Activated naive CD8-positive, alpha-beta T cell treated with anti-CD3 and anti-CD28 coated beads, Interleukin-2, amount 10 ng/mL, durations not matched to agents 7 days and 5 days (primary cell): ENCODE data around the gene FAM124B. TPM values are rescaled to one million over a fixed set of nuclear protein-coding genes. Genes with fewer than 3 reads are reported as not detected.

ENCODE experiments used
- ATAC-seq: fragments of 150-1000 bp; cut with Tn5 transposase; one replicate; pipeline ENCODE4 v1.10.0; 2021; ENCODE audit warnings: low read depth, moderate library complexity
- POLR2A ChIA-PET: fragments of 350-600 bp; sonication (Branson Sonifier 250); formaldehyde crosslinking; loops from one replicate; lab custom pipeline; 2021; ENCODE audit warnings: antibody characterized with exemption; lab: Charles Lee
- DNase-seq: peaks from one replicate; pipeline ENCODE4 v3.0.0; 2021
- H3K27ac Mint-ChIP-seq: one replicate; pipeline ENCODE4 v1.8.0; 2022; ENCODE audit warnings: mild to moderate bottlenecking, mixed read lengths
- H3K27me3 Mint-ChIP-seq: one replicate; pipeline ENCODE4 v1.8.0; 2022; ENCODE audit warnings: mild to moderate bottlenecking, moderate library complexity, mixed read lengths
- H3K36me3 Mint-ChIP-seq: one replicate; pipeline ENCODE4 v1.8.0; 2021; ENCODE audit warnings: mild to moderate bottlenecking, mixed read lengths
- H3K4me1 Mint-ChIP-seq: one replicate; pipeline ENCODE4 v1.8.0; 2021; ENCODE audit warnings: mixed read lengths
- H3K4me3 Mint-ChIP-seq: one replicate; pipeline ENCODE4 v1.8.0; 2022; ENCODE audit warnings: mild to moderate bottlenecking, moderate library complexity, mixed read lengths
- H3K9me3 Mint-ChIP-seq: one replicate; pipeline ENCODE4 v1.8.0; 2021; ENCODE audit warnings: mixed read lengths
- total RNA-seq, 2 experiments: library from RNA; stranded (reverse); gene quantifications; one replicate each; pipeline ENCODE4 v1.2.3, GENCODE V29; 2021

The FAM124B gene
- total RNA-seq, 2 experiments from 2014 or later: 0.17 to 0.34 TPM

DNA sequence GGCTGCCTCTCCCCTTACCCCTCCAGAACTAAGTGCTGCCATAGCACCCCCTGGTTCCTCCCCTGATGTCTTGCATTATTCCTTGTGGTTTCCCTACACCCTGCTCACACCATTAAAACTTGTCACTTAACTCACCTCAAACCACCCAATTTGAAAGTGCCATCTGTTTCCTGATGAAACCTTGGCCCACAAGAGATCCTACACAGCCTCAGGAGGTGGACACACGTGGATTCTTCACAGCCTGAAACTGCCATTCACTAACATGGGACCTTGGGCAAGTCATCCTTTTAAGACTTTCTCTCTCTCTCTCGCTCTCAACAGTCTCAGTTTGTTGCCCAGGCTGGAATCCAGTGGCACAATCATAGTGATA is 27.5 kb upstream of the FAM124B start:
- H3K4me1 Mint-ChIP-seq: peaks cover 4% of the 10 kb centered on the region
- ATAC-seq: no peak
- no peak overlapping the region for H3K27ac Mint-ChIP-seq
- H3K36me3 Mint-ChIP-seq: peaks cover 2% of the 10 kb centered on the region
- peaks cover 7% of the 10 kb centered on the region for H3K9me3 Mint-ChIP-seq
- no peak for DNase-seq
- POLR2A ChIA-PET: no interaction called here
- H3K4me3 Mint-ChIP-seq: no peak overlapping the region
- peaks cover 5% of the 10 kb centered on the region for H3K27me3 Mint-ChIP-seq

DNA sequence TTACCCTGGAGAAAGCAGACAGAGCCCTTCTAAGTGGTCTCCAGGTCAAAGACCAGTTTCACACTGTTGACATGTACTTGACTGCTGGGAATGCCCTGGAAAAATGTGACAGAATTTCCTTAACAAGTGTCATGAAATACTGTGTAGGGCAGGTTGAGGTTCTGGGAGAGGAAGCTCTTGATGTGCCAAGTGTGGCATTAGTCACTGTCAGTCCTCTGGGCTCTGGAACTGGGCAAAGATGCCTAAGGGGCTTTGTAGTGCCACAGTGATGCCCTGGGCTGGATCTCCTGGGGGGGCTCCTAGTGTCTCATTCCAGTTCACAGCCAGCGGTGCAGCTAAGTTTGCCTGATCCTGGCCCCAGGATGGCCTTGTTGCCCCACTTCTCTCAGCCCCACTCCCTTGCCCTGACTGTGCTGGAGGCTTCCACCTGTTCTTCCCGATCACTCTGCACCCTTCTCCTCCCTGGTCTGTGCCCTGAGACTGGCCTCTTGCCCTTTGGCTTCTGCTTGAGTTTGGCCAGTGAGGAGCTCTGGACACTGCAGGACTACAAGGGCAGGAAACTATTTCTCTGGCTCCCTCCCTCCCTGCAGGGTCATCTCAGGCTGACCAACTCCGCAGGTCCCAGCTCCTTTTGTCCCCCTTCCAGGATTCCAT is 27.0 kb upstream of the FAM124B start:
- H3K27ac Mint-ChIP-seq: no peak overlapping the region
- no peak overlapping the region for H3K4me3 Mint-ChIP-seq
- peaks cover 2% of the 10 kb centered on the region for H3K36me3 Mint-ChIP-seq
- POLR2A ChIA-PET: no interaction called here
- H3K9me3 Mint-ChIP-seq: peaks cover 7% of the 10 kb centered on the region
- no peak for DNase-seq
- peaks cover 7% of the 10 kb centered on the region for H3K27me3 Mint-ChIP-seq
- no peak for ATAC-seq
- peaks cover 4% of the 10 kb centered on the region for H3K4me1 Mint-ChIP-seq

DNA sequence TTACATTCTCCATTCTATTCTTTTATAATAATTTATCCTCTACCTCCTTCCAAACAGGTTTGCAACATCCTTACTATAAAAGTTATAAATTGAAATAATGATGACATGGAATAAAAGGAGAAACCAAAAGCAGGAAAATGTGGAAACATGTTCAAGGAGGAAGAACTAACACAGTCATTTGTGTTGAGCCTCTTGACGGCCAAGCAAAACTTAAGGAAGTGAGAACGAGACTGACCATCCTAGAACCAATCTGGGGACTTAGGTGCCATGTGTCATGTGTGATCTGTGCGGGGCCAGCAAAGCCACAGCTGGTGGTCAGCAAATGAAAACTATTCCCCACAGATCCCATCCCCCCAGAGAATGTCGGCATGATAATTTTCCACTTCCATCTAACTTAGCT is 25.6 kb upstream of the FAM124B start:
- Mint-ChIP-seq H3K36me3 (peaks cover 2% of the 10 kb centered on the region), H3K9me3 (peaks cover 7% of the 10 kb centered on the region), H3K27ac (no peak overlapping the region), H3K4me3 (no peak overlapping the region), H3K27me3 (peaks cover 7% of the 10 kb centered on the region), H3K4me1 (peaks cover 3% of the 10 kb centered on the region)
- ATAC-seq (no peak), DNase-seq (no peak)
- POLR2A ChIA-PET: no interaction called here

DNA sequence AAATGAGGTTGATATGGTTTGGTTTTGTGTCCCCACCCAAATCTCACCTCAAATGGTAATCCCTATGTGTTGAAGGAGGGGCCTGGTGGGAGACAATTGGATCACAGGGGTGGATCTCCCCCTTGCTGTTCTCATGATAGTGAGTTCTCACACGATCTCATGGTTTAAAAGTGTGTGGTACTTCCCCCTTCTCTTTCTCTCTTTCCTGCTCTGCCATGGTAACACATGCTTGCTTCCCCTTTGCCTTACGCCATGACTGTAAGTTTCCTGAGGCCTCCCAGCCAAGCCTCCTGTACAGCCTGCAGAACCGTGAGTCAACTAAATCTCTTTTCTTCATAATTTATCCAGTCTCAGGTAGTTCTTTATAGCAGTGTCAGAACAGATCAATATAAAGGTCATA is 24.7 kb upstream of the FAM124B start:
- peaks cover 2% of the 10 kb centered on the region for H3K36me3 Mint-ChIP-seq
- no peaks in the 10 kb centered on the region for H3K4me1 Mint-ChIP-seq
- no peak overlapping the region for H3K4me3 Mint-ChIP-seq
- H3K27ac Mint-ChIP-seq: no peak overlapping the region
- H3K27me3 Mint-ChIP-seq: peaks cover 7% of the 10 kb centered on the region
- DNase-seq (no peak), ATAC-seq (no peak)
- POLR2A ChIA-PET: no interaction called here
- peaks cover 7% of the 10 kb centered on the region for H3K9me3 Mint-ChIP-seq

DNA sequence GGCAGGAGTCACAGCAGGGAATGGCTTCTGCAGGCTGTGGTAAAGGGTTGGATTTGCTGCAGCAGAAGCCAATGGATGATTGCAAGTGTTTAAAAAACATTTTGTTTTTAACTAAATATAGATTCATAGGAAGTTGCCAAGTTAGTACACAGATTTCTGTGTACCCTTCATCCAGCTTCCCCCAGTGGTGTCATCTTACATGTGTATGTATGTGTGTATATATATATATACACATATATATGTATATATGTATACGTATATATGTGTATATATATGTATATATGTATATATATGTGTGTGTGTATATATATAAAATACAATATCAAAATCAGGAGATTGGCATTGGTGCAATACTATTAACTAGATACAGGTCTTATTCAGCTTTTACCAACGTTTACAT is 19.2 kb upstream of the FAM124B start:
- Mint-ChIP-seq H3K9me3 (peaks cover 2% of the 10 kb centered on the region), H3K36me3 (peaks cover 2% of the 10 kb centered on the region), H3K27ac (no peak overlapping the region), H3K27me3 (peaks cover 2% of the 10 kb centered on the region), H3K4me3 (no peak overlapping the region), H3K4me1 (no peaks in the 10 kb centered on the region)
- POLR2A ChIA-PET: no interaction called here
- DNase-seq (no peak), ATAC-seq (no peak)

DNA sequence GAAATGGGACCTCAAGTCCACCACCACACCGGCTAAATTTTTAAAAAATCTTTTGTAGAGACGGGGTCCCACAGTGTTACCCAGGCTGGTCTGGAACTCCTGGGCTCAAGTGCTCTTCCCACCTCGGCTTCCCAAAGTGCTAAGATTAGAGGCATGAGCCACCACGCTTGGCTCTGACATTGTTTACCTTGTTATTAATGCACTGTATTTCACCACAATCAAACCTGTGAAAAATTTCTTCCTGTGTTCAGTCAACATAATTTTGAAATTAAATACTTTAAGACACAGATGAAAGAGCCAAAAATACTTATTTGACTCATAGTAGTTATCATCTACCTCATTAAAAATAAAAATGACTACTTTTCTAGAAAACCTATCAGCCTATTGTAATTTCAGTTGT is 16.0 kb upstream of the FAM124B start:
- DNase-seq: no peak
- H3K4me3 Mint-ChIP-seq: no peak overlapping the region
- H3K27me3 Mint-ChIP-seq: peaks cover 2% of the 10 kb centered on the region
- no peaks in the 10 kb centered on the region for H3K9me3 Mint-ChIP-seq
- POLR2A ChIA-PET: no interaction called here
- no peaks in the 10 kb centered on the region for H3K4me1 Mint-ChIP-seq
- H3K36me3 Mint-ChIP-seq: no peaks in the 10 kb centered on the region
- no peak for ATAC-seq
- H3K27ac Mint-ChIP-seq: no peak overlapping the region

DNA sequence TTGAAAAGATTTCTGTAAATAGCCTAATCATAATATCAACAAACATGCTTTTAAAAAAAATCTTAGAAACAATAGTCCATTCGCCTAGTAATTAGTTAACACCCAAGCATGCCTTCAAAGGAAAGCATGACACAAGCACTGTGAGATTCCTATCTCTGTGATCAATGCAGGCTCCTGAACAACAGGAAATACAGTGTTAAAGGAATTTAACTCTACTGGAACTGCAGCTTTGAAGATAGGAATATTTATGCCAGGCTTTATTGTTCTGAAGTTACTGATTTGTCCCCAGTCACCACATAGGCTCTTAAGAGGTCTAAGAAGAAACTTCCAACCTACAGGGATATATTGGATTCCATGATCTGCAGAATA is 15.4 kb upstream of the FAM124B start:
- H3K36me3 Mint-ChIP-seq: no peaks in the 10 kb centered on the region
- H3K4me1 Mint-ChIP-seq: no peaks in the 10 kb centered on the region
- no peak for DNase-seq
- H3K4me3 Mint-ChIP-seq: no peak overlapping the region
- no peaks in the 10 kb centered on the region for H3K9me3 Mint-ChIP-seq
- H3K27ac Mint-ChIP-seq: no peak overlapping the region
- POLR2A ChIA-PET: no interaction called here
- peaks cover 2% of the 10 kb centered on the region for H3K27me3 Mint-ChIP-seq
- no peak for ATAC-seq

DNA sequence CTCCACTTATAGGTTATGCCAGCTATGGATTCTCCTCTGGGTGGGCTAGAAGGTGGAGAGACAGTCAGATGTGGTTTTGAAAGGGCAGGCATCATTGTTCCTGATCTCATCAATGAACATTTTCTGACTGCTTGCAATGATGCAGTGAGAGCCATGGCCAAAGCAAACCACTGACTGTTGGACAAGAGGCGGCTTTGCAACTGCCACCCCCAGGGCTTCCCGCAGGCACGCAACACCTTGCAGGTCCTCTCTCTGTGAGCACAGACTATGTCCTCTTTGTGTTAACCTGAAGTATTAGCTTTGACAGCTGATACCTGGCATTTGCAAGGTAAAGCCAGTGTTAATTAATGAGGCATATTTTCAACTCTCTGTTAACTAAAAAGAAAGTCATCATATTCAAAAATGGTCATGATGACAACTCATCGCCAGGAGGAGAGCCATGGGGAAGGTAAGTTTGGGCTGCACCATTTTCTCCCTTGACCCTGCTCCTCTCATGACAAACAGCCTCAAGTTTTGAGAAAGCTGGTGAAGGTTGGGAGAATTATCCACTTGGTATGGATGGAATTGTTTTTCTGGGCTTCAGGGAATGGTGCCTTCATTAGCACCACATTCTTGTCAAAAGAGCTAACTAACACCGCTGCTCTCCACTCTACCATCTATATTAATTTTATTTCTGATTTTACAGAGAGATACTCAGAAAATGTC is 14.9 kb upstream of the FAM124B start:
- DNase-seq (no peak), ATAC-seq (no peak)
- Mint-ChIP-seq H3K27ac (no peak overlapping the region), H3K36me3 (no peaks in the 10 kb centered on the region), H3K9me3 (no peaks in the 10 kb centered on the region), H3K27me3 (peaks cover 2% of the 10 kb centered on the region), H3K4me1 (no peaks in the 10 kb centered on the region), H3K4me3 (no peak overlapping the region)
- POLR2A ChIA-PET: no interaction called here

DNA sequence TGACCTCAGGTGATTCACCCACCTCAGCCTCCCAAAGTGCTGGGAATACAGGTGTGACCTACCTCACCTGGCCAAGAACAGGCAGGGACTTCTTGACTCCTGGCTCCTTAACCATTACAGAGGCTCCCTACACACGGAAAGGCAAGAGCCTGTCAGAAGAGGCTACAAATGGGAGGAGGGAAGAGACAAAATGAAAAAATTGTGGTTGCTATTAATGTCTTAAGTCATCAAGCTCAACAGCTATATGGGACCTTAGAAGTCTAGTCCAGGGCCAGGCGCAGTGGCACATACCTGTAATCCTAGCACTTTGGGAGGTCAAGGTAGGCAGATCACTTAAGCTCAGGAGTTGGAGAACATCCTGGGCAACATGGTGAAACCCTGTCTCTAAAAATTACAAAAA is 11.5 kb upstream of the FAM124B start:
- no peak for DNase-seq
- H3K4me1 Mint-ChIP-seq: no peaks in the 10 kb centered on the region
- no peak overlapping the region for H3K4me3 Mint-ChIP-seq
- POLR2A ChIA-PET: no interaction called here
- peaks cover 5% of the 10 kb centered on the region for H3K27me3 Mint-ChIP-seq
- H3K27ac Mint-ChIP-seq: no peak overlapping the region
- no peak for ATAC-seq
- H3K9me3 Mint-ChIP-seq: no peaks in the 10 kb centered on the region
- H3K36me3 Mint-ChIP-seq: no peaks in the 10 kb centered on the region

DNA sequence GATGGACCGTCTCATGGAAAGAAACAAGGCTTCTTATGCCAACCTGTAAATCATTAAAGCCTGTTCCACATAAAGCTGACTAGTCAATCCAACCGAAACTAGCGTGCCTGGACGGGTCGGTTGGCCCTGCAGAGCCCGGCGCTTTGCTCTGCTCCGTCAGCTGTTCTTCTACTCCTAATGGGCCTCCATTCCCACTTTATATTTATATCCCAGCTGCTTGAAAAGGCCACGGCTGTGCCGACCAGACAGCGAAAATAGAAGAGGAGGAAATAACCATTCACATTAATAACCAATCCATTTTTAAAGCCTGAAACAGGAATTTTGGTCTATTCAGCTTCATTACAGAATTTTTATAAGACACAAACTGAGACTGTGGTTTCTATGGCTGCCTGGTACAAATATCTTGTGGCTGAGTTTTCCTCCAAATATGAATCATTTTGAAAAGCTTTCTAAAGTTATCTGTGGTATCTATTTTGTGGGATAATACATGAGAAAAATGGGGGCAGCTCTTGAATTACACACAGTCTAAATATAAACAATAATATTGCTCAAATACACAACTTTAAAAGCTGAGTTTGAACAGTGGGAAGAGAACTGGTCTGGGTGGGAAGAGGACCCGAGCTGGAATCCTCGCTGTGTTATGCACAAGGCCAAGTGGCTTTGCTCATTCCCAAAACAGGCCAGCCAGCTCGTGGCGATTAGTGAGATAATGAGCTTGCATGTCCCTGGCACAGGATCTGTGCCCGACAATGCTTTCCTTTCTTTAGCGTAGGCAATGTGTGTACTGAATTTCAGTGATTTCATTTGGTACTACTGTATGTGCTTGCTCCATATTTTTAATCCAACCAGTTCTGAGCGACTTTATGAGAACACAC is 10.5 kb upstream of the FAM124B start:
- Mint-ChIP-seq H3K4me1 (peaks cover 2% of the 10 kb centered on the region), H3K4me3 (no peak overlapping the region), H3K36me3 (no peaks in the 10 kb centered on the region), H3K9me3 (no peaks in the 10 kb centered on the region), H3K27ac (no peak overlapping the region), H3K27me3 (peaks cover 5% of the 10 kb centered on the region)
- POLR2A ChIA-PET: no interaction called here
- DNase-seq: no peak
- no peak for ATAC-seq

DNA sequence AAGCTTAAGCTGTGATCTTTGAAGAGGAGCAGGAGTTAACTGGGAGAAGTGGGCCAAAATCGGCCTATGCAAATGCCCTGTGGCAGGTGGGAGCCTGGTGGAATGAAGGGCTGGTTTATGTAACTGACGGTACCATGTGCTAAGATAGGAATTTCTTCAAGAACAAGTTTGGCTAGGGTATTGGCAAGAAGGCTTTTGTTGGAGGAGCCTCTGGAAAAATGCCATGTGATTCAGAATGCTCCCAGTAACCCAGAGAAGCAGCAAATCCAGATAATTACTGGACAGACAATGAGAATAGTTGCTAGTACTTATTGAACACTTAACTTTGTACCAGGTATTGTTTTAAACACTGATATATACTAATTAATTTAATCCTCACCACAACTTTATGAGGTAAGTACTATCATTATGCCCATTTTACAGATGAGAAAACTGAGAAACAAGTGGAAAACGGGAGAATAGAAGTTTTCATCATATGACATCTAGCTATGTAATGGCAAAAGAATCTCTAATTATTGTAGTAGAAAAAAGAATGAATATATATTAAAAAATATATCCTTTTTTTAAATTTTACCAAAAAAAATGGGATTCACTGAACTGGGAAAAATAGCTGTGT is 9.1 kb upstream of the FAM124B start:
- no peaks in the 10 kb centered on the region for H3K9me3 Mint-ChIP-seq
- no peak overlapping the region for H3K4me3 Mint-ChIP-seq
- H3K4me1 Mint-ChIP-seq: peaks cover 4% of the 10 kb centered on the region
- POLR2A ChIA-PET: no interaction called here
- no peak overlapping the region for H3K27ac Mint-ChIP-seq
- H3K27me3 Mint-ChIP-seq: peaks cover 5% of the 10 kb centered on the region
- no peaks in the 10 kb centered on the region for H3K36me3 Mint-ChIP-seq
- DNase-seq: no peak
- ATAC-seq: no peak

DNA sequence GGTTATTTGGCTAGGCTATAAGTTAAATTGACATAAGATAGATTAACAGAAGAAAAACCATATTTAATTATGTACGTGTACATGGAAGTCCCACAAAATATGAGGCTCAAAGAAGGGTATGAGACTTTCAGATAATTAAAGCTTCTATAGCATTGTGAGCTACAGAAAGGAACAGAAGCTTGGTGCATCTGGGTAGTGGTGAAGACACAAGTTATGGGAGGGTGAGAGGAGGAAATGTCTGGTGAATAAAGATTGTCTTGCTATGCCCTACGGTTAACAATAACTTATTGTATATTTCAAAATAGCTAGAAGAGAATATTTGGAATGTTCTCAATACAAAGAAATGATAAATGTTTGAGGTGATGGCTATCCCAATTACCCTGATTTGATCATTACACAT is 6.8 kb upstream of the FAM124B start:
- Mint-ChIP-seq H3K9me3 (no peaks in the 10 kb centered on the region), H3K36me3 (no peaks in the 10 kb centered on the region), H3K4me1 (peaks cover 4% of the 10 kb centered on the region), H3K27ac (no peak overlapping the region), H3K4me3 (no peak overlapping the region), H3K27me3 (peaks cover 8% of the 10 kb centered on the region)
- DNase-seq (no peak), ATAC-seq (no peak)
- POLR2A ChIA-PET: no interaction called here

DNA sequence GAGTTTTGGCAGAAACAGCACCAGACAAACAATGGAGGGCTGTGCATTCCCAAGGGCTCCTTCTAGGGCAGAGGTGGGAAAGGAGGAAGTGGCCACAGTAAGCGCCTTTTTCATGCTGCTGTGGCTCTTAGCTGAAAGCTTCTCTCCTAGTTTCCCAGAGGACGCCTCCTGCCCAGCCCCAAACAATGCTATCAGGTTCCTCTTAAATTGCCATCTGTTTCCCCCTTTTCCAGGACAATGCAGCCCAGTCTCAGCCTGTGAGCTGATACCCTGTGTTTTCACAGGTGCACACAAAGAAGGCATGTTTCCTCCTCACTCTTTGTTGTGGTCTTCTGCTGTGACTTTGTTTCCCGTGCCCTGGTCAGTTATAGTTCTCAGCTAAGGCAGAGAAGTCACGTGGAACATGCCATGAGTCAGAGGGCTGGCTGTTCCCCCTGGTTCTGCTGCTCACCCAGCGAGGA is 5.4 kb upstream of the FAM124B start:
- Mint-ChIP-seq H3K4me1 (peaks cover 4% of the 10 kb centered on the region), H3K4me3 (no peak overlapping the region), H3K27ac (no peak overlapping the region), H3K36me3 (no peaks in the 10 kb centered on the region), H3K27me3 (peaks cover 10% of the 10 kb centered on the region), H3K9me3 (no peaks in the 10 kb centered on the region)
- ATAC-seq: no peak
- POLR2A ChIA-PET: no interaction called here
- no peak for DNase-seq
